CD4-positive, alpha-beta T cell treated with Interferon gamma for 1 hour (primary cell): ENCODE measurements around the gene HCN4.
A peak's percentile ranks its signal among the peaks of the same experiment; 100 is the strongest.

Experiments
- DNase-seq: peaks from one replicate; pipeline ENCODE4 v3.0.0-alpha.2; 2020

HCN4 gene

GRCh38 chr15:73378089-73378488, 9.3 kb upstream of the HCN4 start:
- no peak for DNase-seq

GRCh38 chr15:73375755-73376305, 7.1 kb upstream of the HCN4 start:
- no peak for DNase-seq

DNA sequence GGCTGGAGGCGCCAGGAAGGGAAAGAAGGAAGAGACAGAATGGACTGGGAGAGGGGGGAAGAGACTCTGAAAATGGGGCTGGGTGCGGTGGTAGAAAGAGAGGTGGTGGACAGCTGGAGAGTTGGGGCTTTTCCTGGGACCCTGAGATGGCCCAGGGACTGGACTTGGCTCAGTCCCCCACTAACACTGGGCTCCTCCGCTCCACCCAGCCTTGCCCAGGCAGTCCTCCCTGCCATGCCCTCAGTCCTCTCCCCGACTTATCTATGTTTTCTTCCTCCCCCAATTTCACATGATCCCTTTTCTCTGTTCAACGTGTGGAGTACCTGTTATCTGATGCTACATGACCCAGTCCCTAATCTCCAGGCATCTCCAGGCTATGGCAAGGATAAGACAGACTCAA, 6.3 kb upstream of the HCN4 start:
- DNase-seq: no peak

- no peak for DNase-seq
These were observed 5.8 kb upstream of the HCN4 start for GRCh38 chr15:73374604-73375003.

DNA sequence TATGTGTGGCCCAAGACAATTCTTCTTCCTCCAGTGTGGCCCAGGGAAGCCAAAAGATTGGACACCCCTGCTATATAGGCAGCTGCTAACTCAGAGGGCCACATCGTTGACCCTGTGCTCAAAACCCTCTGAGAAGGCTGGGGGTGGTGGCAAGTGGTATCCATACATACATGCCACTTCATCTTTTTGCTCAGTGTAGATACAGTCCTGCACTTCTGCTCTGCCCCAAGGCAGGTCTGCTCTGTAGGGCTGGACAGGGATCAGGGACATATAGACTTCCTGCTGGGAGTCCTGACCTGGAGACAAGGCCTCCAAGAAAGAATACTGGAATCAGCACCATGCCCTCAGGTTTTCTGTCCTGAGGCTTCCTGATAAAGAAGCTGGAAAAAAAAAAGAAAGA, 4.5 kb upstream of the HCN4 start:
- no peak for DNase-seq

DNA sequence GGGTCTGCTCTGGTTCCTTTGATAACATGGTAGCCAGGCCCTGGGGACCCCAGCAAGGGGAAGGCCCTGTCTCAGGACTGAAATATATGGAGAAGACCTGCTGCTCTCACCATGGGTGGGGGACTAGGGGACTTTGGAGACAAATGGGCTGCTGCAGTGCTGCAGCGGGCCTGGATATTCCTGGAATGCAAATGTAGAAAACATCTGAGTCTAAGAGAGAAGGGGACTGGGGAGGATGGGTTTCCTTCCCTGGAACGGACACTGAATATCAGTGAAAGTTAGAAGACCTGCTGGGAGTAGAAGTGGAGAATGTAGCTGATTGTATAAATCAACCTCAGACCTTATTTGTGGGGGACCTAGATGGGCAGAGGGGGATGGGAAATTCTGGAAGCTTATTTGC, 3.1 kb upstream of the HCN4 start:
- DNase-seq: no peak

DNA sequence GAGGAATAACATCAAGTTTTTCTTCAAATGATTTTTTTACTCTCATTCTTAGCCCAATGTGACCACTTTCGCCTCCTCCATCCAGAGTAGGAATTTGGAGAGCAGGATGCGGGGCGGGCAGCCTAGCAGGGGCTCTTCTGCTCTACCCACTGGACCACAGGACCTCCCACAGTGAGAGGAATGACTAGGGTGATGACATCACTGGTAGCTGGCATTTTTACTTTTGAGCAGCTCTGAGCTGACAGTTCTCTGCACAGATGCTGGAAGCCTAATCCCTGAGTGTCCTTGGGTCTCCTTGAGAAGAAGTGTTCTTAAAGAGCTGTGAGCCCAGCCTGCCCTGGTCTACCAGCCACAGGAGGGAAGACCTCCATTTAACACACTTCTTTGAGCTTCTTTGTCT, 1.4 kb upstream of the HCN4 start:
- DNase-seq: no peak

GRCh38 chr15:73369154-73369694, 466 bp upstream of the HCN4 start:
- DNase-seq: no peak

- no peak for DNase-seq
These were observed 996 bp downstream of the HCN4 start for GRCh38 chr15:73367624-73368300.

GRCh38 chr15:73366766-73367623, 1.8 kb downstream of the HCN4 start:
- DNase-seq: no peak

DNA sequence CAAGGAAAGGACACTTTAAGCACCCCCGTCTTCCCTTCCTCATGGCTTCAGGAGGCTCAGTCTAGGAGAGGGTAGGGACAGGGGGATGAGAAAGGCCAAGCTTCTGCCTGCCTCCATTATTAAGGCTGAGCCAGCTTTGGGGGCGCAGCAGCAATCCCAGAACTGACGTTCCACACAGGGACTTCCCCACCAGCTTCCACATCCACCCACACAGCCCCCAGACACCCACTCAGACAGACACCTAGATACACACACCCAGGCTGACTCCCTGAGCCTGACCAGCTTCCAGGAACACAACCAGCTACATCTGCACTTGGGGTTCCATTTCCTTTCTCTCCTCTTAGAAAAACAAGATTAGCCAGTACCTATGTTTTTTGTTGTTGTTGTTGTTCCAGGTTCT, 4.7 kb downstream of the HCN4 start:
- no peak for DNase-seq

DNA sequence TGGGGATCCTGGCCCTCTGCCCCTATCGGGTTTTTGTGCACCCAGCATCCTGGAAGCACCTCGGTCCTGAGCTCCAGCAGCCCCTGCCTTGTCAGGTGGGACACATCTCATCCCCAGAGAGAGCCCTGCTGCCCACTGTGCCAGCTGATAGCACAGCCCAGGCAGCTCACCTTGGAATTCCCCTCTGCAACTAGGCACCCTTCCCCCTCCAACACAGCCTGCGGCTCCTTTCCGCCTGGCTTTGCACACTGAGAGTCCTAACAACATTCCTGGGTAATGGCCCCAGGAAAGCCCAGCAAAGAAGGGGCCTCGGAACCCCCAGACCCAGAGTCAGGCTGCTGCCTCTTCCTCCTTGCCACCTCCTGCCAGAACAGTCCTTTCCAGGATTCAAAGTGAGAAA, 5.9 kb downstream of the HCN4 start:
- DNase-seq: no peak

- DNase-seq: no peak
These were observed 7.4 kb downstream of the HCN4 start for GRCh38 chr15:73361337-73361736.

- no peak for DNase-seq
These were observed 9.1 kb downstream of the HCN4 start for GRCh38 chr15:73359651-73360050.

DNA sequence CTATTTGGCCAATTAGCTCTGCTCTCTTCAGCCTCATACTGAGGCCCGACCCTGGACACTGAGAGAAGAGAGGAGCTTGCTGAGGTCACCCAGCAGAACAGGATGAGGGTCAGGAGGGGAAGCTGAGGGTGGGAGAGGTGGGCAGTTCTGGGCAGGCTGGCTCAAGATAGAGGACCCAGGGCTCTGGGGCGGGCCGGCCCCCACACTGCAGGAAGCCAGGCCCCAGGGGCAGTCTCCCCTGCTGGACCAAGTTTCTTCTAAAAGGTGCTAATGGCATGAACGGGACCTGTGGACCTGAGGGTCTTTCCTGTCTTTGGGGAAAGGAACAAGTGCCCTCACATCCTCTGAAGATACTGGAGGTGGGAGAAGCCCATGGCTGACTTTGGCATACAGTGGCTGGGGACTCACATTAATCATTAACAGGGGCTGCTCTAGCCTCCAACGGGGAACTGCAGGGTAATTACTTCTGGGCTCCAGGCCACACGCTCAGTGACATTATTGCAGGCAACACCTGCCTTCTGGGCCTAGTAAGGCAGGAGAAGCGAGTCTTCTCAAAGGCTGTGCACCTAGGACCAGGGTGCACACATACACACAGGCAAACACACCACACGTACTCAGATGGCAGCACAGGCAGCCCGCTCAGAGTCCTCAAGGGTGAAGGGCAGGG, 10.6 kb downstream of the HCN4 start:
- no peak for DNase-seq

GRCh38 chr15:73355612-73356265, 13.0 kb downstream of the HCN4 start:
- no peak for DNase-seq

DNA sequence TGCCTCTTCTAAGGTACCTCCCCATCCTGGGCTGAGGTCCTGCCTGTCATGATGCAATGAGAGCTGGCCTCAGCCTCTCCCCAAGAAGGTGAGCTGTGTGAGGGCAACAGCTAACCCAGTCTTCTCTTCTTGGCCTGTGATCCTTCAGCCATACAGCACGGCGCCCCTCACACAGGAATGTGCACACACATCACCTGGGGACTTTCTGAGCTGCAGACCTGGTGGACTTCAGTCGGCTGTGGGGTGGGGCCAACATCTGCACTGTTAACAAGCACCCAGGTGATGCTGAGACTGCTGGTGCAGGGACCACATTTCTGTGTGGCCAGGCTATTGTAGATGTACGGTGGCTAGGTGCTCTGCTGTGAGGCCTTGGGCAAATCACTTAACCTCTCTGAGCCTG, 14.5 kb downstream of the HCN4 start:
- no peak for DNase-seq

DNA sequence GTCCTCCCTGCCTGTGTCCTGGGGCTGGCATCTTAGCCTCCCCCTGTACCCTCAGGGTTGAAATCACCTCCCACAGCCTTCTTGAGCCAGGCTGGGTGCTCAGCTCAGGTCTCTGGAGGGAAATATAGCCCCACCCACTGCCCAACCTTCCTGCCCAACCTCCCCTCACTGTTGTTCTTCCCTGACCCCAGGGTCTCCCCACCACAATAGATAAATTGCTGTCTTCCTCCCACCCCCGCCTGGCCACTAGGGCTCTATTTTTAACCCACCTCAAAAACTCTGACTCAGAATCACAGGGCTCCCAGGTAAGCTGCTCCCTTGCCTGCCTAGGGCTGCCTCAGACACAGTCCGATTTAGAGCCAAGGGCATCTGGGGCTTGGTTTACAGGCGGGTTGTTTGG, 15.0 kb downstream of the HCN4 start:
- no peak for DNase-seq

DNA sequence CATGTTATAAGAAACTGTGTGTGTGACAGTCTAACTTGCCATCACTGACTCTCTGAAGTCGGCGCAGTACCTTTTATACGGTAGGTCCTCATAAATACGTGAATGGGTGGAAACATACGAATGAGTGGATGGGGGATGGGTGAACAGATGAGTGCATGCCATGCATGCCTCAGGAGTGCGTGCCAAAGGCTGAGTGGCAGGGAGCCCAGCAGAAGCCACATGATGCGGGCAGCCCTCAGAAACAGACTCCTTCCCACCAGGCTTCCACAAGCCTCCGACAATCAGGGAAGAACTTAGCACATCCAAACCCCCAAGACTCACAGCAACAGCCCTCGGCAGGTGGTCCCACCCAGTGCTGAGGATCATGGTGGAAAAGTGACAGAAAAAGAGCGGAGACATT, 16.7 kb downstream of the HCN4 start:
- no peak for DNase-seq

DNA sequence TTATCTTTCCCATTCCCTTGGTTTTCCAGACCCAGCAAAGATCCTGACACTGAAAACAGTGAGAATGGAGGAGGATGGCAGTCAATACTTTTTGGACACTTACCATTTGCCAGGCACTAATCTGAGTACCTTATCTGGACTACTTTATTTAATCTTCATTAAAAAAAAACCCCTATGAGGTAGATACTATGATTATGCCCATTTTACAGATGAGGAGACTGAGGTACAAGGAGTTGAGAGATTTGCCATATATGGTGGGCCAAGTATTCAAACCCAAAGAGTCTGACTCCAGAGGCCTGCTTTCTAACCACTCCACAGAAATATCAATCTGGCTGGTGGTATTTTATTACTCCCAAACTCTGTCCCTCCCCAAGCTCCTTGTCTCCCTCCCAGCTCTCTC, 19.6 kb downstream of the HCN4 start:
- DNase-seq: no peak

GRCh38 chr15:73346735-73347312, 21.9 kb downstream of the HCN4 start:
- DNase-seq: peak; percentile 12

- no peak for DNase-seq
These were observed 23.1 kb downstream of the HCN4 start for GRCh38 chr15:73345658-73346057.

GRCh38 chr15:73344056-73344455, 24.7 kb downstream of the HCN4 start:
- DNase-seq: no peak
